PC-9 (cell line): Measurements from ENCODE around the gene PPP1R37. TPM values are rescaled to one million over a fixed set of nuclear protein-coding genes. Genes with fewer than 3 reads are reported as not detected.

ENCODE experiments used
- BruUV-seq: library from RNA; stranded (reverse); fragments of 400-500 nt; replicated peaks from 2 replicates; lab custom pipeline; 2021; lab: Mats Ljungman, UMichigan
- CTCF ChIA-PET: fragments of 300-600 bp; sonication (Branson Sonifier 250); formaldehyde crosslinking; loops from one replicate; lab custom pipeline; 2022; ENCODE audit warnings: antibody characterized with exemption; lab: Charles Lee
- POLR2A ChIA-PET: fragments of 300-600 bp; sonication (Branson Sonifier 250); formaldehyde crosslinking; loops from one replicate; lab custom pipeline; 2022; ENCODE audit warnings: antibody characterized with exemption; ENCODE audit not compliant: unreplicated experiment; lab: Charles Lee
- DNase-seq, 2 experiments: peaks; one replicate each; pipeline versions ENCODE4 v3.0.0 to v3.0.0-alpha.2; 2015 to 2022; ENCODE audit warnings: mixed read lengths in 1 of 2
- H2AFZ ChIP-seq: fragments of 200-600 bp; sonication (generic); 2 replicates; pipeline ENCODE4 v1.8.1; 2017; ENCODE audit warnings: antibody characterized with exemption
- H3F3A ChIP-seq: fragments of 200-600 bp; sonication (generic); 2 replicates; pipeline ENCODE4 v1.8.1; 2017; ENCODE audit warnings: antibody characterized with exemption, mild to moderate bottlenecking, low read depth; ENCODE audit not compliant: insufficient read depth
- H3K27ac ChIP-seq: fragments of 200-600 bp; sonication (generic); 2 replicates; pipeline ENCODE4 v1.6.1; 2016; ENCODE audit warnings: mixed run types
- H3K27me3 ChIP-seq: fragments of 200-600 bp; sonication (generic); 2 replicates; pipeline ENCODE4 v1.6.1; 2016; ENCODE audit warnings: low read depth, mixed run types; ENCODE audit not compliant: insufficient read depth
- H3K36me3 ChIP-seq: fragments of 200-600 bp; sonication (generic); 2 replicates; pipeline ENCODE4 v1.6.1; 2016; ENCODE audit warnings: low read depth, mixed run types
- H3K4me1 ChIP-seq: fragments of 200-600 bp; sonication (generic); replicated peaks from 2 replicates; pipeline ENCODE4 v1.6.1; 2016; ENCODE audit warnings: mixed run types; ENCODE audit not compliant: insufficient read depth
- H3K4me2 ChIP-seq: fragments of 200-600 bp; sonication (generic); 2 replicates; pipeline ENCODE4 v1.6.1; 2017; ENCODE audit warnings: mixed run types
- H3K4me3 ChIP-seq: fragments of 200-600 bp; sonication (generic); 2 replicates; pipeline ENCODE4 v1.6.1; 2016; ENCODE audit warnings: mixed run types
- H3K79me2 ChIP-seq: fragments of 200-600 bp; sonication (generic); 2 replicates; pipeline ENCODE4 v1.6.1; 2017; ENCODE audit warnings: low read depth, mixed run types
- H3K9me2 ChIP-seq: fragments of 200-600 bp; sonication (generic); 2 replicates; pipeline ENCODE4 v1.8.1; 2017; ENCODE audit warnings: mild to moderate bottlenecking; ENCODE audit not compliant: insufficient read depth
- H3K9me3 ChIP-seq: fragments of 200-600 bp; sonication (generic); 2 replicates; pipeline ENCODE4 v1.8.1; 2016; ENCODE audit warnings: low read depth; ENCODE audit not compliant: insufficient read depth
- H4K20me1 ChIP-seq: fragments of 200-600 bp; sonication (generic); 2 replicates; pipeline ENCODE4 v1.8.1; 2017; ENCODE audit not compliant: insufficient read depth
- EZH2 ChIP-seq: fragments of 200-600 bp; sonication (generic); IDR thresholded peaks from 2 replicates; pipeline ENCODE4 v1.8.0; 2017; ENCODE audit warnings: antibody characterized with exemption, low read depth
- intact Hi-C: fragments of 100-400 bp; cut with micrococcal nuclease; formaldehyde crosslinking; loops from one replicate; pipeline ENCODE4 v1.10.0; 2022; ENCODE audit not compliant: unreplicated experiment
- total RNA-seq: library from RNA; stranded (reverse); gene quantifications from 2 replicates; pipeline ENCODE4 v1.2.3, GENCODE V29; 2021
- TF ChIP-seq, protein P1 (sequence below): fragments of 200-600 bp; sonication (generic); conservative IDR thresholded peaks from 2 replicates; pipeline ENCODE4 v1.6.1; 2017; ENCODE audit warnings: mixed run types, antibody characterized with exemption, mild to moderate bottlenecking, moderate library complexity

Gene PPP1R37
- total RNA-seq, 1 experiment from 2014 or later: 41.1 TPM

DNA sequence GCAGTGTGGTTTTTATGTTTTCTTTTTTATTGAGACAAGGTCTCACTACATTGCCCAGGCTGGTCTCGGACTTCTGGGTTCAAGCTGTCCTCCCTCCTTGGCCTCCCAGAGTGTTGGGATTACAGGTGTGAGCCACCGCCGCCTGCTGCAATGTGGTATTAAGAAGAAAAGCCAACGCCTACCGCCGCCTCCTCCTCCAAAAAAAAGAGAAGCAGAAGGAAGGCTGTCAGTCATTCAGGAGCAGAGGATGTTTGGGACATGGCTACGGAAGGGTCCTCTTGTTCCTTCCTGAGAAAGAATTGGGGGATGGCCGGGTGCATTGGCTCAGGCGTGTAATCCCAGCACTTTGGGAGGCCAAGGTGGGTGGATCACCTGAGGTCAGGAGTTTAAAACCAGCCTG, 1.2 kb downstream of the PPP1R37 start:
- H2AFZ ChIP-seq: no peak overlapping the region
- TF ChIP-seq, protein P1, sequence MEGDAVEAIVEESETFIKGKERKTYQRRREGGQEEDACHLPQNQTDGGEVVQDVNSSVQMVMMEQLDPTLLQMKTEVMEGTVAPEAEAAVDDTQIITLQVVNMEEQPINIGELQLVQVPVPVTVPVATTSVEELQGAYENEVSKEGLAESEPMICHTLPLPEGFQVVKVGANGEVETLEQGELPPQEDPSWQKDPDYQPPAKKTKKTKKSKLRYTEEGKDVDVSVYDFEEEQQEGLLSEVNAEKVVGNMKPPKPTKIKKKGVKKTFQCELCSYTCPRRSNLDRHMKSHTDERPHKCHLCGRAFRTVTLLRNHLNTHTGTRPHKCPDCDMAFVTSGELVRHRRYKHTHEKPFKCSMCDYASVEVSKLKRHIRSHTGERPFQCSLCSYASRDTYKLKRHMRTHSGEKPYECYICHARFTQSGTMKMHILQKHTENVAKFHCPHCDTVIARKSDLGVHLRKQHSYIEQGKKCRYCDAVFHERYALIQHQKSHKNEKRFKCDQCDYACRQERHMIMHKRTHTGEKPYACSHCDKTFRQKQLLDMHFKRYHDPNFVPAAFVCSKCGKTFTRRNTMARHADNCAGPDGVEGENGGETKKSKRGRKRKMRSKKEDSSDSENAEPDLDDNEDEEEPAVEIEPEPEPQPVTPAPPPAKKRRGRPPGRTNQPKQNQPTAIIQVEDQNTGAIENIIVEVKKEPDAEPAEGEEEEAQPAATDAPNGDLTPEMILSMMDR: no peak
- TF ChIP-seq EZH2: no peak
- no peak overlapping the region for H3K27ac ChIP-seq
- intact Hi-C loops: loop anchor here (5.0 to 10.0 kb wide), 3 partner anchors 58 to 311 kb away; partner anchors contain the start of genes EXOC3L2, POLR1G and PPP1R13L
- no TSS peak for BruUV-seq
- peaks cover 45% of the 10 kb centered on the region for H4K20me1 ChIP-seq
- CTCF ChIA-PET: no interaction called here
- H3K79me2 ChIP-seq: peaks cover 60% of the 10 kb centered on the region
- DNase-seq: no peak
- peak overlapping the region; percentile 88 for H3K4me2 ChIP-seq
- H3K4me1 ChIP-seq: peaks cover 25% of the 10 kb centered on the region
- H3K9me3 ChIP-seq: no peaks in the 10 kb centered on the region
- H3K9me2 ChIP-seq: no peaks in the 10 kb centered on the region
- no peaks in the 10 kb centered on the region for H3K27me3 ChIP-seq
- peaks cover 19% of the 10 kb centered on the region for H3F3A ChIP-seq
- POLR2A ChIA-PET: interaction anchor here (0.7 kb wide), 1 partner anchor 69 kb away, joined by 13 read pairs; no protein-coding TSS in a partner anchor
- H3K36me3 ChIP-seq: 0 out of 2 replicates have a peak, but pooled peaks cover 4% of the 10 kb centered on the region
- peak overlapping the region; percentile 80 for H3K4me3 ChIP-seq

DNA sequence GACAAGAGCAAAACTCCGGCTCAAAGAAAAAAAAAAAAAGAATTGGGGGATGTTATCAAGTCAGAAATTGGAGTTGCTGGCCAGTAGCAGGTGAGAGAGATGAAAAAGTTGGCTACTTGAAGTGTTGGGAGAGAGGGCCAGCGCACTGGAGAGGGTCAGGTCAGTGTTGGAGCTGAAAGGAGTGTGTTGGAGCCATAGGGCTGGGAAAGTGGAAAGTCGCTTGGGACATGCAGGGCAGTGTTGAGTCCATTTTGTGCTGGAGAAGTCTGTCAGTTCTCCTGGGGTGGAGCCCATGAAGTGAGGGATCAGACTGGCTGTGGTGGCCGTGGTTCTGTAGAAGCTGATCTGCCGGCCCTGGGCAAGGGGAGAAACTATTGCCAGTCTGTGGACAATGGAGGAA, 1.7 kb downstream of the PPP1R37 start:
- H3K9me2 ChIP-seq: no peaks in the 10 kb centered on the region
- TF ChIP-seq, protein P1: no peak
- TF ChIP-seq EZH2: no peak
- H3K27ac ChIP-seq: no peak overlapping the region
- POLR2A ChIA-PET: interaction anchor here (0.7 kb wide), 1 partner anchor 69 kb away, joined by 13 read pairs; no protein-coding TSS in a partner anchor
- peaks cover 66% of the 10 kb centered on the region for H3K79me2 ChIP-seq
- peaks cover 51% of the 10 kb centered on the region for H4K20me1 ChIP-seq
- no peak for DNase-seq
- H3K4me1 ChIP-seq: peaks cover 25% of the 10 kb centered on the region
- H3K4me3 ChIP-seq: peak overlapping the region; percentile 80; the same call in 1 of the 2 replicates
- H3K36me3 ChIP-seq: 0 out of 2 replicates have a peak, but pooled peaks cover 4% of the 10 kb centered on the region
- intact Hi-C loops: loop anchor here (5.0 to 10.0 kb wide), 3 partner anchors 58 to 310 kb away; partner anchors contain the start of genes EXOC3L2, POLR1G and PPP1R13L
- no peak overlapping the region for H2AFZ ChIP-seq
- peaks cover 17% of the 10 kb centered on the region; the same call in 1 of the 2 replicates for H3F3A ChIP-seq
- peak overlapping the region; percentile 88 for H3K4me2 ChIP-seq
- BruUV-seq: no TSS peak
- no peaks in the 10 kb centered on the region for H3K27me3 ChIP-seq
- CTCF ChIA-PET: no interaction called here
- no peaks in the 10 kb centered on the region for H3K9me3 ChIP-seq

GRCh38 chr19:45095496-45096413, 2.8 kb downstream of the PPP1R37 start:
- Histone ChIP-seq H3K79me2 (peaks cover 76% of the 10 kb centered on the region), H3K36me3 (no peaks in the 10 kb centered on the region), H4K20me1 (peaks cover 61% of the 10 kb centered on the region), H3K4me2 (0 out of 2 replicates have a peak overlapping the region, but pooled peaks have one; percentile 88), H3F3A (peaks cover 13% of the 10 kb centered on the region; the same call in 1 of the 2 replicates), H3K27ac (no peak overlapping the region), H3K9me2 (no peaks in the 10 kb centered on the region), H3K27me3 (no peaks in the 10 kb centered on the region), H3K4me1 (peaks cover 25% of the 10 kb centered on the region), H3K4me3 (no peak overlapping the region), H2AFZ (no peak overlapping the region), H3K9me3 (no peaks in the 10 kb centered on the region)
- TF ChIP-seq EZH2: no peak
- ChIA-PET CTCF (no interaction called here), POLR2A (no interaction called here)
- DNase-seq: no peak
- intact Hi-C loops: loop anchor here (10.0 kb wide), 2 partner anchors 149 to 309 kb away; partner anchors contain the start of genes EXOC3L2, POLR1G and PPP1R13L
- no TSS peak for BruUV-seq
